H1 (cell line): ENCODE measurements around the gene SCN3B. TPM values are rescaled to one million over a fixed set of nuclear protein-coding genes. Genes with fewer than 3 reads are reported as not detected.

Source experiments
- CTCF ChIA-PET: fragments of 300-600 bp; sonication (Branson Sonifier 250); formaldehyde crosslinking; loops from one replicate; lab custom pipeline; 2021; ENCODE audit not compliant: partially characterized antibody; lab: Charles Lee
- POLR2A ChIA-PET: fragments of 300-600 bp; sonication (Branson Sonifier 250); formaldehyde crosslinking; loops from one replicate; lab custom pipeline; 2021; ENCODE audit warnings: inconsistent platforms; ENCODE audit not compliant: partially characterized antibody; lab: Charles Lee
- DNase-seq, 2 experiments: peaks; one replicate each; pipeline versions ENCODE4 v3.0.0 to v3.0.0-alpha.2; 2010 to 2022; ENCODE audit warnings: low spot score in 2 of 2, low read depth in 1 of 2, mixed read lengths in 1 of 2
- FAIRE-seq: peaks from 2 replicates; lab custom pipeline; 2011; peaks lifted over from hg19 to GRCh38; lab: Jason Lieb, UNC
- H2AFZ ChIP-seq: 2 replicates; pipeline ENCODE4 v1.8.1; 2012; ENCODE audit warnings: low read length, inconsistent platforms
- H2AK5ac ChIP-seq: 2 replicates; pipeline ENCODE4 v1.6.1; 2013; ENCODE audit warnings: low read depth, low read length
- H2BK120ac ChIP-seq: replicated peaks from 2 replicates; pipeline ENCODE3; 2013; ENCODE audit warnings: low read depth, low read length, inconsistent platforms
- H2BK12ac ChIP-seq: 2 replicates; pipeline ENCODE4 v1.6.1; 2013; ENCODE audit warnings: low read depth, low read length
- H2BK15ac ChIP-seq: 2 replicates; pipeline ENCODE4 v1.6.1; 2013; ENCODE audit warnings: low read length
- H2BK20ac ChIP-seq: 2 replicates; pipeline ENCODE4 v1.6.1; 2013; ENCODE audit warnings: low read length
- H2BK5ac ChIP-seq: 2 replicates; pipeline ENCODE4 v1.6.1; 2013; ENCODE audit warnings: low read depth, low read length
- H3K14ac ChIP-seq: 2 replicates; pipeline ENCODE4 v1.6.1; 2013; ENCODE audit warnings: inconsistent platforms; ENCODE audit not compliant: insufficient read length
- H3K18ac ChIP-seq: 2 replicates; pipeline ENCODE4 v1.6.1; 2013; ENCODE audit warnings: low read length; ENCODE audit errors: extremely low read depth
- H3K23ac ChIP-seq: 2 replicates; pipeline ENCODE4 v1.6.1; 2013; ENCODE audit warnings: inconsistent platforms; ENCODE audit not compliant: insufficient read length
- H3K23me2 ChIP-seq: 2 replicates; pipeline ENCODE4 v1.6.1; 2013; ENCODE audit warnings: low read depth, low read length
- H3K27ac ChIP-seq: 2 replicates; pipeline ENCODE4 v1.6.1; 2011; ENCODE audit warnings: low read depth, low read length, inconsistent platforms
- H3K27me3 ChIP-seq, 4 experiments: replicated peaks in 1 of 4; 1 replicate in 1 of 4; 2 replicates in 3 of 4; pipeline versions ENCODE4 v1.6.1 to v1.8.1; 2011 to 2013; ENCODE audit warnings: low read length in 3 of 4, mild to moderate bottlenecking in 3 of 4, inconsistent platforms in 2 of 4, mixed read lengths in 2 of 4, moderate library complexity in 1 of 4; ENCODE audit not compliant: control insufficient read depth in 3 of 4, insufficient read depth in 3 of 4; ENCODE audit errors: extremely low read depth in 1 of 4
- H3K36me3 ChIP-seq, 4 experiments: 2 replicates each; pipeline versions ENCODE4 v1.6.1 to v1.8.1; 2011 to 2013; ENCODE audit warnings: mild to moderate bottlenecking in 4 of 4, low read length in 3 of 4, moderate library complexity in 2 of 4, control low read depth in 1 of 4, inconsistent platforms in 1 of 4; ENCODE audit not compliant: insufficient read depth in 4 of 4, control insufficient read depth in 2 of 4
- H3K4ac ChIP-seq: replicated peaks from 2 replicates; pipeline ENCODE3; 2013; ENCODE audit warnings: low read length, low read depth, mixed read lengths, inconsistent platforms; ENCODE audit not compliant: insufficient read length
- H3K4me1 ChIP-seq, 4 experiments: replicated peaks in 1 of 4; 1 replicate in 1 of 4; 2 replicates in 3 of 4; pipeline versions ENCODE4 v1.6.1 to v1.8.1; 2011 to 2013; ENCODE audit warnings: low read length in 3 of 4, inconsistent platforms in 2 of 4, mixed read lengths in 1 of 4; ENCODE audit not compliant: insufficient read depth in 4 of 4, control insufficient read depth in 3 of 4
- H3K4me2 ChIP-seq, 2 experiments: 2 replicates each; pipeline versions ENCODE4 v1.6.1 to v1.8.1; 2011 to 2013; ENCODE audit warnings: low read depth in 2 of 2, low read length in 2 of 2, control low read depth in 1 of 2, inconsistent platforms in 1 of 2, mild to moderate bottlenecking in 1 of 2; ENCODE audit not compliant: insufficient read depth in 1 of 2
- H3K4me3 ChIP-seq, 4 experiments: fragments of 200-600, 300-600 bp in 1 of 4; sonication (generic), shearing (Covaris generic), sonication (Bioruptor Twin) in 1 of 4; 2 replicates each; pipeline versions ENCODE4 v1.5.1 to v1.8.1; 2011 to 2016; ENCODE audit warnings: low read length in 4 of 4, low read depth in 3 of 4, control low read depth in 2 of 4, inconsistent platforms in 2 of 4, mild to moderate bottlenecking in 2 of 4, mixed read lengths in 1 of 4, moderate library complexity in 1 of 4; ENCODE audit not compliant: insufficient read depth in 2 of 4; ENCODE audit errors: extremely low read depth in 1 of 4
- H3K56ac ChIP-seq: replicated peaks from 2 replicates; pipeline ENCODE3; 2013; ENCODE audit warnings: low read depth, mild to moderate bottlenecking, mixed read lengths, low read length, inconsistent platforms; ENCODE audit not compliant: insufficient read length
- H3K79me1 ChIP-seq: 2 replicates; pipeline ENCODE4 v1.6.1; 2013; ENCODE audit warnings: low read depth, low read length, control low read depth
- H3K79me2 ChIP-seq, 2 experiments: 2 replicates each; pipeline versions ENCODE4 v1.6.1 to v1.8.1; 2012 to 2013; ENCODE audit warnings: low read length in 2 of 2, mild to moderate bottlenecking in 2 of 2, inconsistent platforms in 1 of 2; ENCODE audit not compliant: insufficient read depth in 2 of 2, control insufficient read depth in 1 of 2
- H3K9ac ChIP-seq, 4 experiments: replicated peaks in 1 of 4; 1 replicate in 1 of 4; 2 replicates in 3 of 4; pipeline versions ENCODE4 v1.6.1 to v1.8.1; 2011 to 2013; ENCODE audit warnings: low read depth in 3 of 4, low read length in 3 of 4, control low read depth in 2 of 4, mild to moderate bottlenecking in 2 of 4, moderate library complexity in 2 of 4, inconsistent platforms in 1 of 4; ENCODE audit errors: extremely low read depth in 1 of 4
- H3K9me3 ChIP-seq, 2 experiments: 2 replicates each; pipeline versions ENCODE4 v1.6.1 to v1.8.1; 2012 to 2013; ENCODE audit warnings: mild to moderate bottlenecking in 2 of 2, moderate library complexity in 2 of 2, control low read depth in 1 of 2, inconsistent platforms in 1 of 2, low read depth in 1 of 2, low read length in 1 of 2, mixed read lengths in 1 of 2; ENCODE audit not compliant: insufficient read depth in 2 of 2
- H4K20me1 ChIP-seq, 2 experiments: replicated peaks in 1 of 2; 2 replicates each; pipeline versions ENCODE3 to v1.8.1; 2011 to 2013; ENCODE audit warnings: inconsistent platforms in 2 of 2, low read length in 2 of 2, mild to moderate bottlenecking in 1 of 2; ENCODE audit not compliant: insufficient read depth in 2 of 2, control insufficient read depth in 1 of 2
- H4K5ac ChIP-seq: 2 replicates; pipeline ENCODE4 v1.6.1; 2013; ENCODE audit warnings: low read length, low read depth, mixed read lengths, inconsistent platforms; ENCODE audit not compliant: insufficient read length
- H4K8ac ChIP-seq: 2 replicates; pipeline ENCODE4 v1.8.0; 2013; ENCODE audit warnings: mild to moderate bottlenecking, moderate library complexity, low read length, inconsistent platforms; ENCODE audit not compliant: insufficient read depth; ENCODE audit errors: extremely low read depth
- H4K91ac ChIP-seq: replicated peaks from 2 replicates; pipeline ENCODE3; 2013; ENCODE audit warnings: low read length, mixed read lengths, inconsistent platforms; ENCODE audit not compliant: insufficient read length
- ATF3 ChIP-seq: IDR thresholded peaks from 2 replicates; pipeline ENCODE4 v1.6.1; 2011; ENCODE audit warnings: low read depth, mild to moderate bottlenecking, low read length; ENCODE audit not compliant: insufficient read depth
- CTCF ChIP-seq, 3 experiments: IDR thresholded peaks; 1 replicate in 2 of 3; 2 replicates in 1 of 3; pipeline versions ENCODE4 v1.5.1 to v1.6.1; 2011; ENCODE audit warnings: low read length in 3 of 3, mild to moderate bottlenecking in 3 of 3, inconsistent platforms in 2 of 3, low read depth in 1 of 3, moderate library complexity in 1 of 3; ENCODE audit not compliant: insufficient read depth in 1 of 3; ENCODE audit errors: control extremely low read depth in 1 of 3
- EP300 ChIP-seq, 2 experiments: IDR thresholded peaks; 1 replicate in 1 of 2; 2 replicates in 1 of 2; pipeline ENCODE4 v1.6.1; 2011 to 2012; ENCODE audit warnings: low read depth in 2 of 2, low read length in 2 of 2, mild to moderate bottlenecking in 2 of 2, borderline replicate concordance in 1 of 2, inconsistent platforms in 1 of 2, moderate library complexity in 1 of 2
- HDAC6 ChIP-seq: IDR thresholded peaks from one replicate; pipeline ENCODE4 v1.7.1; 2012; ENCODE audit warnings: low read depth, mild to moderate bottlenecking, inconsistent platforms, low read length, moderate library complexity
- SP2 ChIP-seq: IDR thresholded peaks from 2 replicates; pipeline ENCODE4 v1.6.1; 2012; ENCODE audit warnings: mild to moderate bottlenecking, low read length, inconsistent platforms
- TCF12 ChIP-seq: IDR thresholded peaks from 2 replicates; pipeline ENCODE4 v1.6.1; 2011; ENCODE audit warnings: low read depth, mild to moderate bottlenecking, low read length
- WGBS, 2 experiments: shearing (Covaris generic) in 1 of 2; methylation state at CpG; one replicate each; pipeline versions ENCODE4 v1.1.6 to v1.1.7; 2013 to 2015; ENCODE audit warnings: low lambda C conversion rate in 2 of 2, mixed read lengths in 2 of 2, inconsistent platforms in 1 of 2, low coverage in 1 of 2, missing lambda C conversion rate in 1 of 2; ENCODE audit not compliant: insufficient replicate concordance in 2 of 2, insufficient coverage in 1 of 2, insufficient read length in 1 of 2; ENCODE audit errors: extremely low coverage in 1 of 2, missing lambda C conversion rate in 1 of 2; 5-methylcytosine and 5-hydroxymethylcytosine counted together
- polyA plus RNA-seq, 7 experiments: library from polyadenylated mRNA; depleted of rRNA in 3 of 7; stranded (reverse) in 5 of 7; unstranded in 2 of 7; fragments of >200 nt in 5 of 7; fragments of 200-250 nt in 2 of 7; gene quantifications; 1 replicate in 5 of 7; 2 replicates in 1 of 7; 4 replicates in 1 of 7; pipeline versions ENCODE4 v1.2.1 to v1.2.3, GENCODE V29; 2011 to 2013; ENCODE audit warnings: missing spikeins in 2 of 7, mixed read lengths in 2 of 7
- total RNA-seq: library from RNA; stranded (reverse); fragmentation: NEBNext Ultra II Directional; extraction: Animal tissue kit (Norgen Biotek cat#: 25700); gene quantifications from 2 replicates; pipeline ENCODE4 v1.2.1, GENCODE V29; 2021

SCN3B gene
- total and polyA plus RNA-seq, 2 of the 8 experiments (the other 6 are each of a cell fraction or from before 2014, with no cell fraction given), result 0.67 to 1.1 TPM

GRCh38 chr11:123579482-123579812 lies 75.0 kb downstream of the SCN3B start:
- Histone ChIP-seq H2BK20ac (no peak overlapping the region), H3K9ac (no peak overlapping the region), H3K79me1 (0 out of 2 replicates have a peak, but pooled peaks cover 5% of the 10 kb centered on the region), H4K91ac (no peak overlapping the region), H3K9me3 (no peaks in the 10 kb centered on the region), H3K4me3 (no peak overlapping the region), H3K36me3 (no peaks in the 10 kb centered on the region; a peak in 1 of 8 replicates), H3K56ac (no peak overlapping the region), H2BK15ac (no peak overlapping the region), H3K23me2 (peaks cover 4% of the 10 kb centered on the region; the same call in 1 of the 2 replicates), H3K79me2 (no peaks in the 10 kb centered on the region), H3K4ac (no peak overlapping the region), H3K14ac (no peak overlapping the region), H3K27ac (no peak overlapping the region), H4K5ac (no peak overlapping the region), H2AK5ac (no peak overlapping the region), H4K20me1 (peaks cover 0 to 7% of the 10 kb centered on the region in 2 experiments), H3K4me1 (peaks cover 0 to 10% (median 2%) of the 10 kb centered on the region in 4 experiments; a peak in 5 of 7 replicates), H3K27me3 (no peaks in the 10 kb centered on the region; a peak in 1 of 7 replicates), H3K23ac (no peak overlapping the region), H3K4me2 (no peak overlapping the region), H2AFZ (no peak overlapping the region), H4K8ac (no peak overlapping the region), H3K18ac (no peak overlapping the region), H2BK5ac (no peak overlapping the region), H2BK120ac (no peak overlapping the region), H2BK12ac (no peak overlapping the region)
- TF ChIP-seq EP300 (IDR thresholded peaks at IDR 0.05; ENCODE audit: borderline replicate concordance in 1 of 2, low read depth in 2 of 2, low read length in 2 of 2) (no peak), HDAC6 (no peak), SP2 (no peak), TCF12 (no peak), CTCF (IDR thresholded peaks at IDR 0.05; ENCODE audit: control extremely low read depth in 1 of 3, insufficient read depth in 1 of 3, low read depth in 1 of 3, low read length in 3 of 3) (no peak), ATF3 (no peak)
- DNase-seq (no peak), FAIRE-seq (no peak)
- ChIA-PET POLR2A (no interaction called here), CTCF (interaction anchor here (0.6 to 4.7 kb wide), 26 partner anchors 9 to 396 kb away, joined by 3 to 43 read pairs (median 8); no protein-coding TSS in a partner anchor)
- WGBS, 2 experiments, result 97% methylated on average over 5 of the region's 5 CpGs; no CpG with 5 or more reads in 1 of the 2 experiments
